WI38 (cell line): ENCODE results near the gene RALGDS.

Source experiments
- H3K4me3 ChIP-seq: 2 replicates; pipeline ENCODE4 v1.5.1; 2011; ENCODE audit warnings: low read depth, mild to moderate bottlenecking, control low read depth, low read length
- TF ChIP-seq, protein P1 (sequence below): IDR thresholded peaks from 2 replicates; pipeline ENCODE4 v1.5.1; 2012; ENCODE audit warnings: low read depth, mild to moderate bottlenecking, control low read depth, low read length

RALGDS gene

DNA sequence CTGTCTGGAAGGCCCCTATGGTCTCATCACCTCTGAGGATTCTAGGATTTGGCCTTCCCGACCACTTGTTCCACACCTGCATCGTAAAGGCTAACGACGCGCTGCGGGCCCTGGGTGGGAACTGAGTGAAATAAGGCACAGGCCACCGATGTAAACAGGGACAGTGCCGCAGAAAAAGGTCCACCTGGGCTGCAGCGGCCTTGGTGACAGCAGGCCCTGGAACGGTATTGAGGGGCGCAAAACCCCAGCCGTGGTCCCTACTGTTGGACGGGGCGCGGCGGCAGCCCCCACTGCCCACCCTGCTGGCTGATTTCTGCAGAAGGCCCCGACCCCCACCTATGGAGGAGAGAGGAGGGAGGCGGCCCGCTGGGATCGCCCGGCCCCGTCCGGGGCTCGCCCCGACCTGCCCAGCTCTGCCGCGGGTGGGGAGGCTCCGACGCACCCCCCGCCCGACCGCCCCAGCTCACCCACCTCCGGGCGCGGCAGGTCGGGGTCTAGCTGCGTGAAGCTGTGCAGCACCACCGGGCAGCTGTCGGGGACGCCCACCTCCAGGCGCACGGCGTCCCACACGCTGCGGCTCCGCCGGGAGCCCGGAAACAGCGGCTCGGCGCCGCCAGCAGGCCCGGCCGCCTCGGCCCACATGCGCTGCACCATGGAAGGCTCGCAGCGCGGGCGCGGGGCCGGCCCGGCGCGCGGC lies 391 bp downstream of the RALGDS start:
- TF ChIP-seq, protein P1, sequence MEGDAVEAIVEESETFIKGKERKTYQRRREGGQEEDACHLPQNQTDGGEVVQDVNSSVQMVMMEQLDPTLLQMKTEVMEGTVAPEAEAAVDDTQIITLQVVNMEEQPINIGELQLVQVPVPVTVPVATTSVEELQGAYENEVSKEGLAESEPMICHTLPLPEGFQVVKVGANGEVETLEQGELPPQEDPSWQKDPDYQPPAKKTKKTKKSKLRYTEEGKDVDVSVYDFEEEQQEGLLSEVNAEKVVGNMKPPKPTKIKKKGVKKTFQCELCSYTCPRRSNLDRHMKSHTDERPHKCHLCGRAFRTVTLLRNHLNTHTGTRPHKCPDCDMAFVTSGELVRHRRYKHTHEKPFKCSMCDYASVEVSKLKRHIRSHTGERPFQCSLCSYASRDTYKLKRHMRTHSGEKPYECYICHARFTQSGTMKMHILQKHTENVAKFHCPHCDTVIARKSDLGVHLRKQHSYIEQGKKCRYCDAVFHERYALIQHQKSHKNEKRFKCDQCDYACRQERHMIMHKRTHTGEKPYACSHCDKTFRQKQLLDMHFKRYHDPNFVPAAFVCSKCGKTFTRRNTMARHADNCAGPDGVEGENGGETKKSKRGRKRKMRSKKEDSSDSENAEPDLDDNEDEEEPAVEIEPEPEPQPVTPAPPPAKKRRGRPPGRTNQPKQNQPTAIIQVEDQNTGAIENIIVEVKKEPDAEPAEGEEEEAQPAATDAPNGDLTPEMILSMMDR: no peak
- peak overlapping the region; percentile 74 for H3K4me3 ChIP-seq

DNA sequence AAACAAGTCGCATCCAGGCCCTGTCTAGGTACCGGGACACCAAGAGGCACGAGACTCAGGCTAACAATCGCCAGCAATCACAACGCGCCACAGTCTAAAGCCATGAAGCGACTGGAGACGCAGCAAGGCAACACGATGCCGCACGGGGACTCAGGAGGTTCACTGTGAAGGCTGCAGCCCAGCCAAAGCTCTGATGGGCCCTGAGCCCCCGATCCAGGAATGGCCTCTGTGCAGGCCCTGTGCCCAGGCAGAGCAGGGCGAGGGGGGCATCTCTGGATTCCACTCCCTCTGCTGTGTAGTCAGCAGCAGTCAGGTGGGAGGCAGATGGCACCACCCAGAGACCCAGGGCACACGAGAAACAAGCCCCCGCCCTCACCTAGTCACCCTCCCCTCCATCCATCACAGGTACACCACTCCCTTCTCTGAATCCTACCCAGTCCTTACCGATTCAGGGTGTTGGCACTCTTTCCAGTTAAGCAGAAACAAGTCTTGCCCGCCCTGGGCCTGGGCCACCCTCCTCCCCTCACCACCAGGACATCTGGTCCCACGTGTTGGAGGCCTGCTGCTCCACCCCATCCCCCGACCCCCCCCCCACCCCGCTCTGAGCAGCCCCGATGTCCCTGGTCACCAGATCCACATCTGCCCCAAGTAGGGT lies 1.1 kb downstream of the RALGDS start:
- TF ChIP-seq, protein P1: no peak
- H3K4me3 ChIP-seq: peak overlapping the region; percentile 74

DNA sequence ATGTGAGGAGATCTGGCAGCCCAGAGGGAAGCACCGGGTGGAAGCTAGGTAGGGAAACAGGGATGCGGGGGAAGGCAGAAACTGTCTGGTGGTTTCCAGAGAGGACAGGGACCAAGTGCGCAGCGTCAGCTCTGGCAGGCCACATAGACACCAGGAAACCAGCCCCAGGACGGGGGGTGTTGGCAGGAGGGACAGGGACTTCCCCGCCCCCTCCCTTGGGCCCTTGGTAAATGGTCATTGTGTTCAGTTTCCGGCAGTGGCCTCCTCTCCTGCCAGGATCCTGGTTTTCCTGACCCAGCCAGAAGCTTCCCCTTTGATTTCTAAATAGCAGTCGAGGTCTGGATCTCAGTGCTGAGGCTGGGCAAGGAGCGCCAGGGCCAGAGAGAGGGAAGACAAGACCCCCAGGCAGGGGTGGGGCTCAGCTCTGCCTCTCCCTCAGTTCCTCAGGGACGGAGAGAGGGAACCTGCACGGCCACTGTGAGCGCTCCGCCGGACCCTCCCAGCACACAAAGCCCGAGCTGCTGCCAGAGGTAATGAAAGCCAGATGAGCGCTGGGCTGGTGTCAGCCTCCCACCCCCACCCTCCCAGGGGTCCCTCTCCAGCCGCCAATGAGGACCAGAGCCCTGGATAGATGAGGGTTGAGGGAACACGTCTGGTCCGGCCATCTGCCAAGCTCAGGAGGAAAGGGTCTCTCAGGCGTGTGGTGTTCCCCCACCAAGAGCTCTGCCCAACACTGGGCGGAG lies 1.8 kb downstream of the RALGDS start:
- H3K4me3 ChIP-seq: no peak overlapping the region
- TF ChIP-seq, protein P1: no peak

DNA sequence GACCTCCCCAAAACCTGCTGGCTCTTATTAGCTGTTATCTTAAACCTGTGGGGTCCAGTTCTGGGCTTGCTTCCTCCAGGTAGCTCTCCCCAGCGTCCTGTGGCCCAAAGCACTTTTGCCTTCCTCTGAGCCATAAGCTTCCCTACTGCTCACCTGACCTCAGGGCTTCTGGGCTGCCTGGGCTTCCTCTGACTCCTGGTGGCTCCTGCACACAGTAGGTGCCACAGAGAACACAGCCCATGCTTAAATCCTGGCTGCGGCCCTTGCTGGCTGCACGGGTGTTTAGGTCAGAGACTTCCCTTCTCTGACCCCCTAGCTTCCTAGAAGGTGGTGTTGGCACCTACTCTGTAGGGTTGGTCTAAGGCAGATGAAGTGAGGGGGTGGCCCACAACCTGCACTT lies 2.5 kb downstream of the RALGDS start:
- TF ChIP-seq, protein P1: no peak
- no peak overlapping the region for H3K4me3 ChIP-seq

DNA sequence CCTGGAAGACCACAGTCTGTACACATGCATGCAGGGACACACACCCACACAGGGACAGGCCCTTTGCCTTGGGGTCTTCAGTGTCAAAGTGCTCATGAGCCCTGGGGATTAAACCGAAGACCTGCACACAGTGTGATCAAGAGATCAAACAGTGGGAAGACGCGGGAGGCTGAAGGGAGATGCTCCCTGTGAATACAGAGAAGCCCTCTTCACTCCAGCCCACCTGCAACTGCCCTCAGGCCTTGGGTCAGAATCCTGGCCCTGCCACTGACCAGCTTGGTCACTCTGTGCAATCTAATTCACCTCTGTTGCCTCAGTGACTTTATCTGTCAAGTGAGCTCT lies 2.9 kb downstream of the RALGDS start:
- no peak overlapping the region for H3K4me3 ChIP-seq

DNA sequence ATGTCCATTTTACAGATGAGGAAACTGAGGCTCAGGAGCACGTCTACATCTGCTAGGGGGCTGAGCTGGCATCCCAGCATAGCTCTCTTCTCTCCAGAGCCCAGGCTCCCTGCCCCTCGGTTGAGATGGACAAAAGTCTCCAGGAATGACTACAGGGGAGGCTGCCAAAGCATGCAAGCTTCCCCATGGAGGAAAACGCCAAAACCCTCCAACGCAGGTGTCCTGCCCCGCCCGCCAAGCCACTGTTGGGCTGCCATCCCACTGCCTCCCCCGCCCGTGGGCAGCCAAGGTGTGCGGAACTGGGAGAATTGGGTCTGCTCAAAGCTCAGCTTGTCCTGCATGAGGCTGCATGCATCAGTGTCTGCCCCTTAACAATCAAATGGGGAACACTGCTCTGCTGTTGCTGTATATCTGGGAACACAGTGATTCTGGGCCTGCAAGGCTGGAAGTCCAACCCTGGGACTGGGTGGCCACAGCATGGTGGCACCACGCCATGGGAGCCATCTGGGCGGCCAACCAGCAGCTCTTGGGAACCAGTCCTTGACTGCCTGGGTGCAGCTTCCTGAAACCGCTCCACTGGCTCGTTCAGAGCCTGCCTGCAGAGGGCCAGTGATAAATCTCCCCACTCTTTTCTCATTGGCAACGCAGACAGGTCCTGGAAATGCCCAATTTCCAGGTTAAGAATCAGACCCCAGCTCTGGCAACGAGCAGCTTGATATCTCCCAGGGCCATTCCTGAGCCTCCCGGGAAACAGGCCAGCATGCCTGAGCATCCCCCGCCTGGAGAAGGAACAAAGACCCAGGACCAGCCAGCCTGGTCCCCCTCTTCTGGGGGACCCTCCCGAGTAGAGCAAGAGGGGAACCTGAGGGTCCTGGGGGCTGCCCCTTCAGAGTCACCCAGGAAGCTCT lies 3.5 kb downstream of the RALGDS start:
- TF ChIP-seq, protein P1: no peak
- no peak overlapping the region for H3K4me3 ChIP-seq

More for the DNA sequence above, 2.9 kb downstream of the RALGDS start:
- TF ChIP-seq, protein P1: no peak
